DND-41 (cell line): ENCODE data around the gene CYP2F1.

Experiments
- ATAC-seq: fragments of 200-7000 bp; cut with Tn5 transposase; 3 replicates; pipeline ENCODE4 v1.9.1; 2021; ENCODE audit warnings: low read depth; ENCODE audit not compliant: insufficient read depth
- DNase-seq: peaks from one replicate; pipeline ENCODE4 v3.0.0-alpha.2; 2020
- H2AFZ ChIP-seq: 2 replicates; pipeline ENCODE4 v1.6.0; 2012; ENCODE audit warnings: low read depth, low read length
- H3K27ac ChIP-seq: 2 replicates; pipeline ENCODE4 v1.5.1; 2012; ENCODE audit warnings: low read length, inconsistent platforms
- H3K27me3 ChIP-seq: fragments of 200-600 bp; sonication (generic); 2 replicates; pipeline ENCODE4 v1.6.0; 2012; ENCODE audit warnings: low read length, mild to moderate bottlenecking, inconsistent platforms; ENCODE audit not compliant: insufficient read depth, poor library complexity
- H3K36me3 ChIP-seq: 2 replicates; pipeline ENCODE4 v1.5.1; 2012; ENCODE audit warnings: low read length, inconsistent platforms; ENCODE audit not compliant: insufficient read depth
- H3K4me1 ChIP-seq: 2 replicates; pipeline ENCODE4 v1.5.1; 2012; ENCODE audit warnings: mild to moderate bottlenecking, low read length; ENCODE audit not compliant: insufficient read depth
- H3K4me2 ChIP-seq: 2 replicates; pipeline ENCODE4 v1.6.0; 2012; ENCODE audit warnings: mild to moderate bottlenecking, moderate library complexity, low read length, inconsistent platforms; ENCODE audit not compliant: insufficient read depth
- H3K4me3 ChIP-seq, 2 experiments: fragments of 200-600 bp in 1 of 2; shearing (Covaris generic) in 1 of 2; 2 replicates each; pipeline ENCODE4 v1.5.1; 2012 to 2016; ENCODE audit warnings: inconsistent platforms in 2 of 2, low read length in 2 of 2, mild to moderate bottlenecking in 2 of 2, low read depth in 1 of 2, moderate library complexity in 1 of 2
- H3K79me2 ChIP-seq: 2 replicates; pipeline ENCODE4 v1.6.0; 2012; ENCODE audit warnings: low read length, inconsistent platforms; ENCODE audit not compliant: insufficient read depth
- H3K9ac ChIP-seq: 2 replicates; pipeline ENCODE4 v1.6.0; 2012; ENCODE audit warnings: low read depth, mild to moderate bottlenecking, inconsistent platforms, low read length, moderate library complexity
- H3K9me3 ChIP-seq: 2 replicates; pipeline ENCODE4 v1.5.1; 2012; ENCODE audit warnings: low read length, moderate library complexity, mild to moderate bottlenecking, inconsistent platforms; ENCODE audit not compliant: insufficient read depth, severe bottlenecking
- H4K20me1 ChIP-seq: 2 replicates; pipeline ENCODE4 v1.6.0; 2012; ENCODE audit warnings: low read length; ENCODE audit not compliant: insufficient read depth
- EZH2 ChIP-seq: IDR thresholded peaks from 3 replicates; pipeline ENCODE4 v1.6.1; 2012; ENCODE audit warnings: borderline replicate concordance, low read depth, mild to moderate bottlenecking, moderate library complexity, low read length, inconsistent platforms; ENCODE audit not compliant: severe bottlenecking
- TF ChIP-seq, protein P1 (sequence below): IDR thresholded peaks from 2 replicates; pipeline ENCODE4 v1.5.1; 2012; ENCODE audit warnings: borderline replicate concordance, low read length, moderate library complexity, mild to moderate bottlenecking; ENCODE audit not compliant: poor library complexity, severe bottlenecking; ENCODE audit errors: extremely low read depth

Gene CYP2F1

DNA sequence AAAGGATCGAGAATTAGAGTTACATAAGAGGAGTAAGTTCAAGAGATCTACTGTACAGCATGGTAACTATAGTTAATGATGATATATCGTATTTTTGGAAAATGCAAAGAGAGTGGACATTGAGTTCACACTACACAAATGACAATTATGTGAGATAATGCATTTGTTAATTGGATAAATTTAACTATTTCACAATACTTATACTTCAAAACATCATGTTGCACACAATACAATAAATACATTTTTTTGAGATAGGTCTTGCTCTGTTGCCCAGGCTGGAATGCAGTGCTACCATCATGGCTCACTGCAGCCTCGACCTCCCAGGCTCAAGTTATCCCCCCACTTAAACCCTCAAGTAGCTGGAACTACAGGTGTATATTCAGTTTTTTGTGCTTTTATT, 8.1 kb upstream of the CYP2F1 start:
- Histone ChIP-seq H3K27me3 (no peaks in the 10 kb centered on the region), H4K20me1 (no peaks in the 10 kb centered on the region), H3K4me3 (no peak overlapping the region), H3K9ac (no peak overlapping the region), H3K27ac (no peak overlapping the region), H3K36me3 (no peaks in the 10 kb centered on the region), H3K4me2 (no peak overlapping the region), H3K4me1 (no peaks in the 10 kb centered on the region), H3K79me2 (no peaks in the 10 kb centered on the region), H2AFZ (no peak overlapping the region), H3K9me3 (no peaks in the 10 kb centered on the region)
- DNase-seq = no peak
- no peak for TF ChIP-seq EZH2
- TF ChIP-seq, protein P1, sequence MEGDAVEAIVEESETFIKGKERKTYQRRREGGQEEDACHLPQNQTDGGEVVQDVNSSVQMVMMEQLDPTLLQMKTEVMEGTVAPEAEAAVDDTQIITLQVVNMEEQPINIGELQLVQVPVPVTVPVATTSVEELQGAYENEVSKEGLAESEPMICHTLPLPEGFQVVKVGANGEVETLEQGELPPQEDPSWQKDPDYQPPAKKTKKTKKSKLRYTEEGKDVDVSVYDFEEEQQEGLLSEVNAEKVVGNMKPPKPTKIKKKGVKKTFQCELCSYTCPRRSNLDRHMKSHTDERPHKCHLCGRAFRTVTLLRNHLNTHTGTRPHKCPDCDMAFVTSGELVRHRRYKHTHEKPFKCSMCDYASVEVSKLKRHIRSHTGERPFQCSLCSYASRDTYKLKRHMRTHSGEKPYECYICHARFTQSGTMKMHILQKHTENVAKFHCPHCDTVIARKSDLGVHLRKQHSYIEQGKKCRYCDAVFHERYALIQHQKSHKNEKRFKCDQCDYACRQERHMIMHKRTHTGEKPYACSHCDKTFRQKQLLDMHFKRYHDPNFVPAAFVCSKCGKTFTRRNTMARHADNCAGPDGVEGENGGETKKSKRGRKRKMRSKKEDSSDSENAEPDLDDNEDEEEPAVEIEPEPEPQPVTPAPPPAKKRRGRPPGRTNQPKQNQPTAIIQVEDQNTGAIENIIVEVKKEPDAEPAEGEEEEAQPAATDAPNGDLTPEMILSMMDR = no peak
- no peak for ATAC-seq

DNA sequence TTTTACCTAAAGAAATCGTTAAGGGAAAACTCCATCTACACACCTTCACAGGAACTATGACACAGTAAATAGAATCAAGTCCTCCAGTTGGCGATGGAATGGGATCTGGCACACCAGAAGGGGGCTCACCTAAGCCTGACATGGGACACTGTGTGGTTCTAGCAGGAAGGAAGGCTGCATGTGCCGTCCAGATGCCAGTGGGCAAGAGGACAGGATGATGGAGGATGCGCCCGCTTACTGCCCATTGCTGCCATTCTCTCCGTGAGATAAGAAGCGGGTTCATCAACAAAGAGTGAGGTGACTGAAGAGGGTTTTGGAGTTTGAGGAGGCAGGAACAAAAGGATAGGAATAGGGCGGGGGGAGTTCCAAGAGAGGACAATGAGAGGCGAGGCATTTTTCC, 2.9 kb upstream of the CYP2F1 start:
- H3K9me3 ChIP-seq = no peaks in the 10 kb centered on the region
- H3K4me3 ChIP-seq = no peak overlapping the region
- no peaks in the 10 kb centered on the region for H3K27me3 ChIP-seq
- no peak overlapping the region for H3K27ac ChIP-seq
- H3K9ac ChIP-seq = no peak overlapping the region
- H4K20me1 ChIP-seq = no peaks in the 10 kb centered on the region
- no peaks in the 10 kb centered on the region for H3K79me2 ChIP-seq
- H3K4me1 ChIP-seq = no peaks in the 10 kb centered on the region
- DNase-seq = no peak
- H2AFZ ChIP-seq = no peak overlapping the region
- no peaks in the 10 kb centered on the region for H3K36me3 ChIP-seq
- ATAC-seq = no peak
- no peak overlapping the region for H3K4me2 ChIP-seq
- TF ChIP-seq, protein P1 = no peak
- TF ChIP-seq EZH2 = no peak

DNA sequence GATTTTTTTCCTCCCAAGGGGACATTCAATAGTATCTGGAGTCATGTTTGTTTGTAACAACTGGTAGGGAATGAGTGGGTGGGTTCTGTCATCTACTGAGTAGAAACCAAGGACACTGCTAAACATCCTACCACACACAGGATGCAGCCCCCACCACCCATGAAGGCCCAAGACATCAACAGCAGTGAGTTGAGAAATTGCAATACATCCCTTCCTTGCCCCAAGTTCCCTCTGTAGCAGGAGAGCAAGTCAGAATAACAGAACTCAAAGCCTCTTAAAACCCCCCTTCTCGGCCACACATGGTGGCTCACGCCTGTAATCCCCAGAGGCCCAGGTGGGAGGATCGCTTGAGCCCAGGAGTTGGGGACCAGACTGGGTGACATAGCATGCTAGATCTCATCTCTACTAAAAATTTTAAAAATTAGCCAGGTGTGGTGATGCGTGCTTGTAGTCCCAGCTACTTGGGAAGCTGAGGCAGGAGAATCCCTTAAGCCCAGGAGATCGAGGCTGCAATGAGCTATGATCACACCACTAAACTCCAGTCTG, 2.4 kb upstream of the CYP2F1 start:
- no peak overlapping the region for H3K4me3 ChIP-seq
- TF ChIP-seq, protein P1 = no peak
- TF ChIP-seq EZH2 = no peak
- H3K9me3 ChIP-seq = no peaks in the 10 kb centered on the region
- no peak overlapping the region for H3K4me2 ChIP-seq
- no peak overlapping the region for H2AFZ ChIP-seq
- H3K79me2 ChIP-seq = no peaks in the 10 kb centered on the region
- H3K4me1 ChIP-seq = no peaks in the 10 kb centered on the region
- no peaks in the 10 kb centered on the region for H4K20me1 ChIP-seq
- no peak overlapping the region for H3K27ac ChIP-seq
- H3K36me3 ChIP-seq = no peaks in the 10 kb centered on the region
- ATAC-seq = no peak
- no peak for DNase-seq
- no peak overlapping the region for H3K9ac ChIP-seq
- H3K27me3 ChIP-seq = no peaks in the 10 kb centered on the region
